Left lung (tissue), 10 donors: ENCODE data around the gene BRPF1. TPM values are rescaled to one million over a fixed set of nuclear protein-coding genes. Genes with fewer than 3 reads are reported as not detected.

Experiments
- ATAC-seq: fragments of 200-7000 bp; cut with Tn5 transposase; one replicate; pipeline ENCODE4 v1.9.1; 2020; ENCODE audit warnings: moderate library complexity
- DNase-seq, 4 donors: peaks; one replicate each; pipeline ENCODE4 v3.0.0-alpha.2; 2013 to 2020
- H3K27ac ChIP-seq, 2 donors: fragments of 200-600 bp; sonication (generic) in 1 of 2; one replicate each; pipeline versions ENCODE4 v1.5.0 to v1.8.0; 2020 to 2021
- H3K27me3 ChIP-seq, 2 donors: fragments of 200-600 bp; sonication (generic) in 1 of 2; one replicate each; pipeline versions ENCODE4 v1.5.0 to v1.8.0; 2020 to 2021
- H3K36me3 ChIP-seq, 2 donors: fragments of 200-600 bp; sonication (generic) in 1 of 2; one replicate each; pipeline versions ENCODE4 v1.5.0 to v1.8.0; 2020 to 2021
- H3K4me1 ChIP-seq, 2 donors: fragments of 200-600 bp; one replicate each; pipeline ENCODE4 v1.8.0; 2021
- H3K4me3 ChIP-seq, 2 donors: fragments of 200-600 bp; sonication (generic) in 1 of 2; one replicate each; pipeline versions ENCODE4 v1.5.0 to v1.8.0; 2020 to 2021; ENCODE audit warnings: mild to moderate bottlenecking in 1 of 2
- H3K9me3 ChIP-seq, 2 donors: fragments of 200-600 bp; sonication (generic) in 1 of 2; one replicate each; pipeline versions ENCODE4 v1.5.0 to v1.8.0; 2020 to 2021
- intact Hi-C, 2 donors: fragments of 100-400 bp; cut with DNase I; formaldehyde crosslinking; loops; one replicate each; pipeline versions ENCODE4 v1.11.2 to v1.14.2; 2022
- polyA plus RNA-seq, 6 donors: library from polyadenylated mRNA; unstranded; fragments of 120-200 nt; gene quantifications; one replicate each; pipeline ENCODE4 v1.2.1, GENCODE V29; 2013; ENCODE audit not compliant: insufficient read length in 6 of 6
- total RNA-seq, 2 donors: library from RNA; stranded (reverse); fragmentation: NEBNext Ultra II Directional; extraction: Animal tissue kit (Norgen Biotek cat#: 25700); gene quantifications; one replicate each; pipeline ENCODE4 v1.2.1, GENCODE V29; 2021
- TF ChIP-seq, protein P1 (sequence below), 2 donors: fragments of 200-600 bp; sonication (generic) in 1 of 2; IDR thresholded peaks; one replicate each; pipeline versions ENCODE4 v1.5.0 to v1.8.0; 2021; ENCODE audit warnings: antibody characterized with exemption in 2 of 2
- donor health status: DM: no; HTN: yes; CAD: no.
- donor health status: DM: no; HTN: no; CAD: no.

The BRPF1 gene
- total and polyA plus RNA-seq, 8 donors, result 15.2 to 24.1 (median 21.9) TPM

DNA sequence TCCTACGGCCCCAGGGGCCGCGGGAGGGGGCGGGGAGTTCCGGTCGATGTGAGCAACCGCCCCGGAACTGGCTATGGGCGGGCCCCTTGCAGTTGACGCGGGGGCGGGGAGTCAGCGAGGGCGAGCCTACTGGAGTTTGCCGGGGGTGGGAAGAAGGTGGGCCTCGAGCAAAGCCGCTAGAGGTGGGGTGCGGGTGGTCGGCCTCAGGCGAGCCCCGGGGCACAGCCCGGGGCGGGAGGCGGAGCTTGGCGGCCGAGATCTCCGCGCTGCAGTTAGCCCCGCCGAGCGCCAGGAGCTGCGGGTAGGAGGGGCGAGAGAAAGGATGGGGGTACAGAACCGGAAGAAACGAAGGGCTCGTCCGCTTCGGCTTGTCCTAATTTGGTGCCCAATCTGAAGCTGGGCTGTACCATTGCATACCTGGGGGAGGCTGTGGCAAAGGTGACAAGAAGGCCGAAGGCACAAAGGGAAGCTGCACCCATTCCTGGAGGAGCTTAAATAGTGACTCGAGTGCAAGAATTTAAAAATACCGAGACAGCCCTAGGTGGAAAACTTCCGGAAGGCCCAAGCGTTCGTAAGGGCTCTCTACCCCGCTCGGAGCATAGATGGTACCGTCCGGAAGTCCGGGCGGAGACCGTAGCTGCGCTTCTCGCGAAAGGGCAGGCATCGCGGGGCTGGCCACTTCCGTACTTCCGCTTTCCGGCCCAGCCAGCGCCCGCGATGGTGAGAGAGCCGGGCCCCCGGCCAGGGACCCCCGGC, 61.0 kb downstream of the BRPF1 start, which contains the start of the genes ARPC4 and TADA3:
Gene ARPC4, plus strand, starts transcription at position 678 of the 756 bp plus-strand sequence. Its CDS starts 40 bp downstream, at position 718.
Gene TADA3, minus strand, starts transcription at position 69 of the 756 bp plus-strand sequence. CDS start 1,007 bp downstream, outside the sequence.
- H3K9me3 ChIP-seq, result no peaks in the 10 kb centered on the region
- ATAC-seq (peak; percentile 96), DNase-seq (peak; percentile 95 to 98 (median 96))
- no peaks in the 10 kb centered on the region for H3K27me3 ChIP-seq
- intact Hi-C loops, result no loop called here
- H3K36me3 ChIP-seq, result peaks cover 0 to 60% of the 10 kb centered on the region in 2 donors
- TF ChIP-seq, protein P1, sequence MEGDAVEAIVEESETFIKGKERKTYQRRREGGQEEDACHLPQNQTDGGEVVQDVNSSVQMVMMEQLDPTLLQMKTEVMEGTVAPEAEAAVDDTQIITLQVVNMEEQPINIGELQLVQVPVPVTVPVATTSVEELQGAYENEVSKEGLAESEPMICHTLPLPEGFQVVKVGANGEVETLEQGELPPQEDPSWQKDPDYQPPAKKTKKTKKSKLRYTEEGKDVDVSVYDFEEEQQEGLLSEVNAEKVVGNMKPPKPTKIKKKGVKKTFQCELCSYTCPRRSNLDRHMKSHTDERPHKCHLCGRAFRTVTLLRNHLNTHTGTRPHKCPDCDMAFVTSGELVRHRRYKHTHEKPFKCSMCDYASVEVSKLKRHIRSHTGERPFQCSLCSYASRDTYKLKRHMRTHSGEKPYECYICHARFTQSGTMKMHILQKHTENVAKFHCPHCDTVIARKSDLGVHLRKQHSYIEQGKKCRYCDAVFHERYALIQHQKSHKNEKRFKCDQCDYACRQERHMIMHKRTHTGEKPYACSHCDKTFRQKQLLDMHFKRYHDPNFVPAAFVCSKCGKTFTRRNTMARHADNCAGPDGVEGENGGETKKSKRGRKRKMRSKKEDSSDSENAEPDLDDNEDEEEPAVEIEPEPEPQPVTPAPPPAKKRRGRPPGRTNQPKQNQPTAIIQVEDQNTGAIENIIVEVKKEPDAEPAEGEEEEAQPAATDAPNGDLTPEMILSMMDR (IDR thresholded peaks at IDR 0.05), result no peak
- peak within 1 kb of the TSS; percentile 85 to 99 for H3K4me3 ChIP-seq
- peaks cover 17 to 51% of the 10 kb centered on the region in 2 donors for H3K4me1 ChIP-seq
- H3K27ac ChIP-seq, result peak within 1 kb of the TSS; percentile 89 to 98

GRCh38 chr3:9793161-9793781, 61.7 kb downstream of the BRPF1 start:
- no peaks in the 10 kb centered on the region for H3K27me3 ChIP-seq
- peak; percentile 20 for ATAC-seq
- TF ChIP-seq, protein P1 (IDR thresholded peaks at IDR 0.05), result peak in 1 of 2 donors; percentile 16
- peak in 1 of 4 donors; percentile 58 for DNase-seq
- peaks cover 0 to 60% of the 10 kb centered on the region in 2 donors for H3K36me3 ChIP-seq
- peak overlapping the region; percentile 85 to 99 for H3K4me3 ChIP-seq
- intact Hi-C loops, result no loop called here
- peaks cover 17 to 51% of the 10 kb centered on the region in 2 donors for H3K4me1 ChIP-seq
- peak overlapping the region; percentile 89 to 98 for H3K27ac ChIP-seq
- no peaks in the 10 kb centered on the region for H3K9me3 ChIP-seq

GRCh38 chr3:9794400-9794799, 62.9 kb downstream of the BRPF1 start:
- Histone ChIP-seq H3K36me3 (peaks cover 0 to 60% of the 10 kb centered on the region in 2 donors), H3K9me3 (no peaks in the 10 kb centered on the region), H3K4me1 (peaks cover 17 to 51% of the 10 kb centered on the region in 2 donors), H3K27me3 (no peaks in the 10 kb centered on the region), H3K27ac (peak overlapping the region in 1 of 2 donors; percentile 98), H3K4me3 (peak overlapping the region in 1 of 2 donors; percentile 99)
- intact Hi-C loops, result no loop called here
- TF ChIP-seq, protein P1 (IDR thresholded peaks at IDR 0.05), result no peak
- no peak for DNase-seq
- no peak for ATAC-seq

GRCh38 chr3:9795207-9795606, 63.7 kb downstream of the BRPF1 start:
- Histone ChIP-seq H3K4me3 (peak overlapping the region in 1 of 2 donors; percentile 7), H3K36me3 (peaks cover 0 to 60% of the 10 kb centered on the region in 2 donors), H3K4me1 (peaks cover 17 to 50% of the 10 kb centered on the region in 2 donors), H3K27ac (peak overlapping the region in 1 of 2 donors; percentile 98), H3K27me3 (no peaks in the 10 kb centered on the region), H3K9me3 (no peaks in the 10 kb centered on the region)
- intact Hi-C loops, result no loop called here
- ATAC-seq, result no peak
- TF ChIP-seq, protein P1 (IDR thresholded peaks at IDR 0.05), result no peak
- no peak for DNase-seq
